ENCODE measurements around the gene TSPAN11.
"Not testable (repeated sequence)": the region's sequence is repeated elsewhere in the genome, so short reads cannot be mapped to it uniquely, and the experiment has no call there.

Gene TSPAN11

GRCh38 chr12:30885321-30885720 lies 41.2 kb upstream of the TSPAN11 start:
- no peak for TF ChIP-seq CTCF (IDR thresholded peaks at IDR 0.05; ENCODE audit: low read depth, low read length)
- no peak for DNase-seq (ENCODE audit: extremely low read depth, low read depth)

- TF ChIP-seq CTCF (IDR thresholded peaks at IDR 0.05; ENCODE audit: low read depth, low read length) = no peak
- DNase-seq (ENCODE audit: extremely low read depth, low read depth) = no peak
These were observed 39.3 kb upstream of the TSPAN11 start for GRCh38 chr12:30887226-30887625.

- no peak for DNase-seq (ENCODE audit: extremely low read depth, low read depth)
- TF ChIP-seq CTCF (IDR thresholded peaks at IDR 0.05; ENCODE audit: low read depth, low read length) = no peak
These were observed 38.3 kb upstream of the TSPAN11 start for GRCh38 chr12:30888241-30888640.

- not testable (repeated sequence) for DNase-seq (ENCODE audit: extremely low read depth, low read depth)
These were observed 32.0 kb upstream of the TSPAN11 start for GRCh38 chr12:30894531-30894930.

- no peak for TF ChIP-seq CTCF (IDR thresholded peaks at IDR 0.05; ENCODE audit: low read depth, low read length)
- no peak for DNase-seq (ENCODE audit: extremely low read depth, low read depth)
These were observed 30.1 kb upstream of the TSPAN11 start for GRCh38 chr12:30896461-30896860.

GRCh38 chr12:30898846-30899245 lies 27.7 kb upstream of the TSPAN11 start:
- no peak for DNase-seq (ENCODE audit: extremely low read depth, low read depth)
- no peak for TF ChIP-seq CTCF (IDR thresholded peaks at IDR 0.05; ENCODE audit: low read depth, low read length)

- no peak for TF ChIP-seq CTCF (IDR thresholded peaks at IDR 0.05; ENCODE audit: low read depth, low read length)
- DNase-seq (ENCODE audit: extremely low read depth, low read depth) = no peak
These were observed 26.2 kb upstream of the TSPAN11 start for GRCh38 chr12:30900351-30900750.

GRCh38 chr12:30902001-30902400 lies 24.5 kb upstream of the TSPAN11 start:
- DNase-seq (ENCODE audit: extremely low read depth, low read depth) = no peak
- no peak for TF ChIP-seq CTCF (IDR thresholded peaks at IDR 0.05; ENCODE audit: low read depth, low read length)

Measured in AG09319 (cell line).